Esophagus squamous epithelium (tissue), 4 donors: ENCODE results near the gene GSAP.

Source experiments
- CTCF ChIP-seq, 6 experiments: fragments of 450-650 bp in 4 of 6; fragments of 200-600 bp in 2 of 6; sonication (generic) in 2 of 6; IDR thresholded peaks; one replicate each; pipeline ENCODE4 v1.5.1; 2016 to 2019; ENCODE audit warnings: antibody characterized with exemption in 6 of 6, mild to moderate bottlenecking in 4 of 6, moderate library complexity in 4 of 6
- POLR2A ChIP-seq, 4 donors: fragments of 450-650 bp; IDR thresholded peaks; one replicate each; pipeline ENCODE4 v1.6.1; 2017; ENCODE audit warnings: antibody characterized with exemption in 4 of 4, mild to moderate bottlenecking in 4 of 4, moderate library complexity in 3 of 4

GRCh38 chr7:77320714-77321113 lies 95.4 kb downstream of the GSAP start:
- TF ChIP-seq CTCF (IDR thresholded peaks at IDR 0.05) (no peak), POLR2A (IDR thresholded peaks at IDR 0.05) (no peak)
